CD4-positive, alpha-beta T cell treated with Interleukin-6 for 4 hours (primary cell): ENCODE data around the gene PRAMEF17.
A peak's percentile ranks its signal among the peaks of the same experiment; 100 is the strongest.
"Not testable (repeated sequence)": the region's sequence is repeated elsewhere in the genome, so short reads cannot be mapped to it uniquely, and the experiment has no call there.

ENCODE experiments used
- DNase-seq: peaks from one replicate; pipeline ENCODE4 v3.0.0-alpha.2; 2020; ENCODE audit warnings: mixed read lengths

PRAMEF17 gene

DNA sequence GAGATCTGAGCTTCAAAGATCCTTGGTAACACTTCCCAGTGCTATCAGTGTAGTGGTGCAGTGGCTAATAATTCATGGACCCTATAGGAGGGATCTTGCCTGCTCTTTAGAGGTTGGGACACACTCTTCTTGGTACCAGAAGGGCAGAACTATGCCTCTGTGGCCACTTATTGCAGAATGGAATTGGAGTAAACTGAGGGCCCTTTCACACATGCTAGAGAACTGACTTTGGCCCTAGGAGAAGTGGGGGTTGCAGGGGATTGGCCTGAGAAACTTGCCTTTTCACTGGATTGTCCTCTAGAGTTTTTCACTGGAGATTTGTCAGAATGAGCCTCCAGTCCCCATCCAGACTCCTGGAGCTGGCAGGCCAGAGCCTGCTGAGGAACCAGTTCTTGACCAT lies at the start of gene PRAMEF17:
Gene PRAMEF17, plus strand, starts transcription at position 301 of the 400 bp plus-strand sequence. Its CDS starts 26 bp downstream, at position 327.
- DNase-seq, result not testable (repeated sequence)

- not testable (repeated sequence) for DNase-seq
Measured at GRCh38 chr1:13342496-13342895, 46.9 kb upstream of the PRAMEF17 start.

DNA sequence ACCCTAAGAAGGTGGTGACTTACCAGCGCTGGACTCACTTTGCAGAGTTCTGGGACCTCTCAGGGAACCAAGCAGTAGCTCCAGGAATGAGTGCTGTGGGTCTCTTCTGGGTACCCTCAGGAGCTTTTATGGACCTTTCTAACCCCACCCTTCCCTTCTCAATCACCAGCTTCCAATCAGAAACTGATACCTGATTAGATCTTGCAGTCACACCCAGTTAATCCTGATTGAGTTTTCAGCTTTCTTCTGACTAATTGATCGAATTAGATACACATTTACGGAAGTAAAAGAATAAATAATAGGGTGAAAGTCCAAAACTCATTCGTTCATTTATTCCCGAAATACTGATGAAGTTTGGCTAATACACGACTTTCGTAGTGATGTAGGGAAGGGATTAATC lies 42.4 kb upstream of the PRAMEF17 start, which contains the start of gene PRAMEF14:
Gene PRAMEF14, minus strand, starts transcription at position 101 of the 400 bp plus-strand sequence. CDS start 1,820 bp downstream, outside the sequence.
- not testable (repeated sequence) for DNase-seq

- not testable (repeated sequence) for DNase-seq
Measured at GRCh38 chr1:13353476-13353875, 36.0 kb upstream of the PRAMEF17 start.

- not testable (repeated sequence) for DNase-seq
Measured at GRCh38 chr1:13354475-13354874, 35.0 kb upstream of the PRAMEF17 start.

DNA sequence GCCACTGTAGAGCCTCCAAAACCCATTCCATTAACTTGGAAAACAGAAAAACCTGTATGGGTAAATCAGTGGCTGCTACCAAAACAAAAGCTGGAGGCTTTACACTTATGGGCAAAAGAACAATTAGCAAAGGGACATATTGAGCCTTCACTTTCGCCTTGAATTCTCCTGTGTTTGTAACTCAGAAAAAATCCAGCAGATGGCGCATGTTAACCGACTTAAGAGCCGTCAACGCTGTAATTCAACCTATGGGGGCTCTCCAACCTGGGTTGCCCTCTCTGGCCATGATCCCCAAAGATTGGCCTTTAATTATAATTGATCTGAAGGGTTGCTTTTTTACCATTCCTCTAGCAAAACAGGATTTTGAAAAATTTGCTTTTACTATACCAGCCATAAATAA lies 32.7 kb upstream of the PRAMEF17 start:
- DNase-seq, result peak; percentile 15

DNA sequence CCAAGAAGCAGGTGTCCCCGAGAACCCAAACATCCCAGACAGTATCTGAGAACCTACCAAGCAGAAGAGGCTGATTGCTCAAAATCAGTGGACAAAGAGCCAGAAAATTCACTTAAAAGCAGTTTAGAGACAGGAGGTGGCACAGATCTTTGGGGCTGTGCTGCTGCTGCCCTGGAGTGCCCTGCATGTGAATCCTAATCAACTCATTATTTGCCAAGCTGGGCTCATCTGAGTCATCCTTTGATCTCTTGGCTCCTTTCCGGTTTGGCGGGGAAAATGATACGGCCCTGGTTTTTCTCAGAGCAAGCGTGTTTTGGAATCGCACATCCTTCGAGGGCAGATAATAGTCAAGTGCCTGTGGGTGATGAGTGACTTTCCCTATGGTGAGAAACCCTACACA lies 27.1 kb upstream of the PRAMEF17 start:
- DNase-seq, result not testable (repeated sequence)

DNA sequence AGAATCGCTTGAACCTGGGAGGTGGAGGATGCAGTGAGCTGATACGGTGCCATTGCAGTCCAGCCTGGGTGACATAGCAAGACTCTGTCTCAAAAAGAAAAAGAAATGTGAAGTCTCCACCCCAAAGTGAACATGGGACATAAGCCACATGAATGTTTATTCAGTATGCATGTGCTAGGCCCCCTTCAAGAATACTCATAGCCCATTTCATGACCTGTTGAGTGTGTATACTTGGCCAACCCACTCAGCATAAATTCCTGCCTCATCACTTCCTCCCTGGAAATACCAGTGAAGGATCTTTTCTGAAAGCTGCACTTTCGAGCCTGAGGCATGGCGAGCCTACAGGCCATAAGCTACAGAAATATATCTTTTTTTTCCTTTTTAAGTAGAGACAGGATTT lies 24.5 kb upstream of the PRAMEF17 start:
- DNase-seq, result not testable (repeated sequence)

DNA sequence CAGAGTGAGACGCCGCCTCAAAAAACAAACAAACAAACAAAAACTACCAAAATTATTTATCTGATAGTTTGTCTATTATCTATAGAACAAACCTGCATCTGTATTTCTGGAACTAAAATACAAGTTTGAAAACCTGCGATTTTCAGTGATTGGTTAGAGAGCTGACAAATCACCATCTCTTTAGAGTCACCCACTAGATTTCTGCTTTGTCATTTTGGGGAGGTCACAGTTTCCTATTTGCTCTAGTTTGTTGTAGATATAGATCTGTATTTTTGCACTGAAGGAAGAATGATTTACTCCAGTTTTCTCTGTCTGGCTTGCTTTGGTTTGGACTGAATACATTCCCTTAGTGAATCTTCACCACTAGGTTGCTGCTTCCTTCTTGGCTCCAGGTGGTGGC lies 22.9 kb upstream of the PRAMEF17 start:
- DNase-seq, result not testable (repeated sequence)

DNA sequence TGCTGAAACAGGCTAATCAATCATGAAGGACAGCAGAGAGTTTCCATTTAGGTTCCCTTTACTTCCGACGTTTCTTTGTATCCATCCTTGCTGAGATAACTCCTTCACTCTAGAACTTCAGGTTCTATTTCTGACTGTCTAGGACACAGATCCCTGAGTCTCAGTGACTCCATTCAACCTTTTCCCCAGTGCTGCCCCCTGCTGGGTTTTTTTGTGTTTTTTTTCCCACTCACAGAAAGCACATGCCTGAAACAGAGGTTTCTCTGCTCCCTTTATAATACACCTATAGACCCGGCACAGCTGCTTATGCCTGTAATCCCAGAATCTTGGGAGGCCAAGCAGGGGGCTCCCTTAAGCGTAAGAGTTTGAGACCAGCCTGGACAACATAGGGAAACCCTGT lies 20.9 kb upstream of the PRAMEF17 start:
- DNase-seq, result not testable (repeated sequence)

- not testable (repeated sequence) for DNase-seq
Measured at GRCh38 chr1:13378983-13379382, 10.4 kb upstream of the PRAMEF17 start.

DNA sequence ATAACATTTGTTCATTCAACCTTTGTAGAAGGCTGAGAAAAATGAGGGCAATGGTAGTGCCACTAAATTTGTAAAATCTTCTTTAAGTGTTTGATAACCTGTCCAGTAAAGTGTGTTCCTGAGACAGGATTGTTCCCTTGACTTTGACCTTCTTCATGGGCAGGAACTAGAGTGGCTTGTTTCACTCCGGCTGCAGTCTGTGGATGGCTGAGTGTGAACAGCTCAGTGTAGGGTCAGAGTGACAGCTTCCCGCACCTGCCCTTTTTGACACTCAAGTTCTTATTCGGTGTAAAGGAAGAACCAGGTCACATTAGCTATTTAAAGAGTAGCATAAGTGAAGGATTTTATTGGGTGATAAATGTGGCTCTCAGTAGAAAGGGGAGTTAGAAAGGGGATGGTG lies 9.1 kb upstream of the PRAMEF17 start:
- DNase-seq, result not testable (repeated sequence)

- DNase-seq, result not testable (repeated sequence)
Measured at GRCh38 chr1:13393004-13393403, 3.6 kb downstream of the PRAMEF17 start.

DNA sequence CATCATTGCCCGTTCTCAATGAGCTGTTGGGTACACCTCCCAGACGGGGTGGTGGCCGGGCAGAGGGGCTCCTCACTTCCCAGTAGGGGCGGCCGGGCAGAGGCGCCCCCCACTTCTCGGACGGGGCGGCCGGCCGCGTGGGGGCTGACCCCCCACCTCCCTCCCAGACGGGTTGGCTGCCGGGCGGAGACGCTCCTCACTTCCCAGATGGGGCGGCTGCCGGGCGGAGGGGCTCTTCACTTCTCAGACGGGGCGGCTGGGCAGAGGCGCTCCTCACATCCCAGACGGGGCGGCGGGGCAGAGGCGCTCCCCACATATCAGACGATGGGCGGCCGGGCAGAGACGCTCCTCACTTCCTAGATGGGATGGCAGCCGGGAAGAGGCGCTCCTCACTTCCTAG lies 5.3 kb downstream of the PRAMEF17 start:
- DNase-seq, result not testable (repeated sequence)

DNA sequence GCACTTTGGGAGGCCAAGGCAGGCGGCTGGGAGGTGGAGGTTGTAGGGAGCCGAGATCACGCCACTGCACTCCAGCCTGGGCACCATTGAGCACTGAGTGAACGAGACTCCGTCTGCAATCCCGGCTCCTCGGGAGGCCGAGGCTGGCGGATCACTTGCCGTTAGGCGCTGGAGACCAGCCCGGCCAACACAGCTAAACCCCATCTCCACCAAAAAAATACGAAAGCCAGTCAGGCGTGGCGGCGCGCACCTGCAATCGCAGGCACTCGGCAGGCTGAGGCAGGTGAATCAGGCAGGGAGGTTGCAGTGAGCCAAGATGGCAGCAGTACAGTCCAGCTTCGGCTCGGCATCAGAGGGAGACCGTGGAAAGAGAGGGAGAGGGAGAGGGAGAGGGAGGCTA lies 5.9 kb downstream of the PRAMEF17 start:
- DNase-seq, result not testable (repeated sequence)

GRCh38 chr1:13407811-13408210 lies 18.4 kb downstream of the PRAMEF17 start:
- DNase-seq, result no peak

DNA sequence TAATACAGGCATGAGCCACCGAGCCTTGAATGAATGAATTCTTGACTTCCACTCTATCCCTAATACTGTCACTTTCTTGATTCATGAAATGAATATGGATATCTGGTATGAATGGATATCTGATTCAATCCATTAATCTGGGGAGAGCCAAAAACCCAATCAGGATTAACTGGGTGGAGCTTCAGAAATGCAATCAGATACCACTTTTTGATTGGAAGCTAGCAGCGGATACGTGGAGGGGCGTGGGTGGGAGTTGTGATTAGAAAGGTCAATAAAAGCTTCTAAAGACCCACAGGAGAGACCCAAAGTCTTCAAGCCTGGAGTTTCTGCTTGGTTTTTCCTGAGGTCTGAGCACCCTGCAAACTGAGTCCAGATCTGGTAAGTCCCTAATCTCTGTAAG lies 20.7 kb downstream of the PRAMEF17 start, which contains the start of gene PRAMEF20:
Gene PRAMEF20, plus strand, starts transcription at position 301 of the 400 bp plus-strand sequence. CDS start 5,905 bp downstream, outside the sequence.
- not testable (repeated sequence) for DNase-seq

GRCh38 chr1:13430495-13430894 lies 41.1 kb downstream of the PRAMEF17 start:
- no peak for DNase-seq

- no peak for DNase-seq
Measured at GRCh38 chr1:13432251-13432650, 42.8 kb downstream of the PRAMEF17 start.

GRCh38 chr1:13433694-13434358 lies 44.4 kb downstream of the PRAMEF17 start:
- not testable (repeated sequence) for DNase-seq

DNA sequence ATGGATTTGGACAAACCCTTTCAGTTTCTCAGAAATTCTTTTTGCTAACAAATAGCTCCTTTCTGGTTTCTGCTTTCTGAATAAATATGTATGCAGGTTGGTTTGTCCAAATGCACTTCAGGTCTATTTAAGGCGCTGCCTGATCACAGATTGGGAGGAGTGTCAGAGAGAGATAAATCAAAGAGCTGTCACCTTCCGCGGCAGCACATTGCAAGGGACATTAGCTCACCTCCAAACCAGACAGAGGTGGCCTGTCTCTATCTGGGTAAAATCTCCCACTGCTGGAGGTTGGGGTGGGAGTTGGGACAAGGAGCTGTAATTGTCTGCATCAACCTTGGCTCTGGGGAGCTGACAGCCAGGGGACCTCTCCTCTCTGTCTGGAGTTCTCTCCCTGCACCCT lies 46.0 kb downstream of the PRAMEF17 start:
- no peak for DNase-seq

DNA sequence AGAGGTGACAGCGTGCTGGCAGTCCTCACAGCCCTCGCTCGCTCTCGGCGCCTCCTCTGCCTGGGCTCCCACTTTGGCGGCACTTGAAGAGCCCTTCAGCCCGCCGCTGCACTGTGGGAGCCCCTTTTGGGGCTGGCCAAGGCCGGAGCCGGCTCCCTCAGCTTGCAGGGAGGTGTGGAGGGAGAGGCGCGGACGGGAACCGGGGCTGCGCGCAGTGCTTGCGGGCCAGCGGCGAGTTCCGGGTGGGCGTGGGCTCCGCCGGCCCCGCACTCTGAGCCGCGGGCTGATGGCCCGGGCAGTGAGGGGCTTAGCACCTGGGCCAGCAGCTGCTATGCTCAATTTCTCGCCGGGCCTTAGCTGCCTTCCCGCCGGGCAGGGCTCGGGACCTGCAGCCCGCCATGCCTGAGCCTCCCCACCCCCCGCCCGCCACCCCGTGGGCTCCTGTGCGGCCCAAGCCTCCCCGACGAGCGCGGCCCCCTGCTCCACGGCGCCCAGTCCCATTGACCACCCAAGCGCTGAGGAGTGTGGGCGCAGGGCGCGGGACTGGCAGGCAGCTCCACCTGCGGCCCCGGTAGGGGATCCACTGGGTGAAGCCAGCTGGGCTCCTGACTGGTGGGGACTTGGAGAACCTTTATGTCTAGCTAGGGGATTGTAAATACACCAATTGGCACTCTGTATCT lies 49.8 kb downstream of the PRAMEF17 start:
- DNase-seq, result not testable (repeated sequence)
